BJ (cell line): ENCODE measurements around the gene ANO10. TPM values are rescaled to one million over a fixed set of nuclear protein-coding genes. Genes with fewer than 3 reads are reported as not detected.
"Not testable (repeated sequence)": the region's sequence is repeated elsewhere in the genome, so short reads cannot be mapped to it uniquely, and the experiment has no call there.

Source experiments
- CTCF ChIA-PET: fragments of 350-600 bp; formaldehyde crosslinking; extraction: SDS; loops from one replicate; lab custom pipeline; 2021; ENCODE audit warnings: antibody characterized with exemption, inconsistent platforms; lab: Yijun Ruan, JAX
- POLR2A ChIA-PET: fragments of 300-600 bp; sonication (Branson Sonifier 250); formaldehyde crosslinking; extraction: SDS; loops from one replicate; lab custom pipeline; 2021; ENCODE audit warnings: antibody characterized with exemption; lab: Charles Lee
- DNase-seq: peaks from one replicate; pipeline ENCODE4 v3.0.0-alpha.2; 2011; ENCODE audit warnings: low read depth
- H3K27me3 ChIP-seq: 2 replicates; pipeline ENCODE4 v1.6.0; 2011; ENCODE audit warnings: low read length; ENCODE audit not compliant: control insufficient read depth, insufficient read depth
- H3K36me3 ChIP-seq: 2 replicates; pipeline ENCODE4 v1.5.1; 2011; ENCODE audit warnings: low read length; ENCODE audit not compliant: control insufficient read depth, insufficient read depth
- H3K4me3 ChIP-seq: 2 replicates; pipeline ENCODE4 v1.5.1; 2011; ENCODE audit warnings: low read depth, mild to moderate bottlenecking, control low read depth, low read length
- CTCF ChIP-seq: IDR thresholded peaks from 2 replicates; pipeline ENCODE4 v1.5.1; 2011; ENCODE audit warnings: low read depth, mild to moderate bottlenecking, control low read depth, inconsistent platforms, low read length, moderate library complexity; ENCODE audit not compliant: insufficient read depth
- polyA plus RNA-seq: library from polyadenylated mRNA; depleted of rRNA; stranded (reverse); fragments of >200 nt; gene quantifications from 2 replicates; pipeline ENCODE4 v1.2.3, GENCODE V29; 2011

The ANO10 gene
- polyA plus RNA-seq, 1 experiment: 36.6 TPM

DNA sequence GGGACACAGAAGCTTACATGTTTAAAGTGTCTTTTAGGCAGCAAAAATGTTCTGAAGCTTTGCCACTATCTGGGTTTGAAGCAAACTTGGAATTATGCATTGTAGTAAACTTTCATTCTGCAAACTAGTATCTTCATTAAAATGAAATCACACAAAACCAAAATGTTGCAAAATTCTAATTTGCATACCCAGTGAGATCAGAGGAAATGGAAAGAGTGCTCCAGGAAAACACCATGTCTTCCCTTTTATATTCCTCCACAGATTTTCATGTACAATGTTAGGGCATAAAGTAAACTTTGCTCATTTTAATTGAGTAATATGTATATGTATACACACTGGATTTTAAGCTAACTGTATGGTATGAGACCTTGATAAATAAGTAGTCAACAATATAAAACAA is 23.9 kb downstream of the ANO10 start:
- POLR2A ChIA-PET: no interaction called here
- Histone ChIP-seq H3K27me3 (no peaks in the 10 kb centered on the region), H3K4me3 (no peak overlapping the region), H3K36me3 (no peaks in the 10 kb centered on the region; the same call in 1 of the 2 replicates)
- CTCF ChIA-PET: no interaction called here
- DNase-seq: no peak
- TF ChIP-seq CTCF: no peak

GRCh38 chr3:43596178-43596577 is 25.6 kb downstream of the ANO10 start:
- CTCF ChIA-PET, POLR2A ChIA-PET, H3K36me3 ChIP-seq, H3K27me3 ChIP-seq, DNase-seq, H3K4me3 ChIP-seq: not testable (repeated sequence)

- H3K27me3 ChIP-seq, H3K36me3 ChIP-seq, DNase-seq, CTCF ChIA-PET, POLR2A ChIA-PET, H3K4me3 ChIP-seq: not testable (repeated sequence)
Observed at GRCh38 chr3:43595280-43595679, 26.5 kb downstream of the ANO10 start.

GRCh38 chr3:43593588-43593987 is 28.2 kb downstream of the ANO10 start:
- POLR2A ChIA-PET: not testable (repeated sequence)

DNA sequence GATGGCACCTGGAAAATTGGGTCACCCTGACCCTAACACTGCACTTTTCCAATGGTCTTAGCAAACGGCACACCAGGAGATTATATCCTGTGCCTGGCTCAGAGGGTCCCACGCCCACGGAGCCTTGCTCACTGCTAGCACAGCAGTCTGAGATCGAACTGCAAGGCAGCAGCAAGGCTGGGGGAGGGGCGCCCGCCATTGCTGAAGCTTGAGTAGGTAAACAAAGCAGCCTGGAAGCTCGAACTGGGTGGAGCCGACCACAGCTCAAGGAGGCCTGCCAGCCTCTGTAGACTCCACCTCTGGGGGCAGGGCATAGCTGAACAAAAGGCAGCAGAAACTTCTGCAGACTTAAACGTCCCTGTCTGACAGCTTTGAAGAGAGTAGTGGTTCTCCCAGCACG is 29.9 kb downstream of the ANO10 start:
- H3K36me3 ChIP-seq, POLR2A ChIA-PET, CTCF ChIA-PET, H3K4me3 ChIP-seq, H3K27me3 ChIP-seq, DNase-seq: not testable (repeated sequence)

More at GRCh38 chr3:43593588-43593987, 28.2 kb downstream of the ANO10 start:
- H3K27me3 ChIP-seq, H3K4me3 ChIP-seq, H3K36me3 ChIP-seq, DNase-seq, CTCF ChIA-PET: not testable (repeated sequence)

GRCh38 chr3:43587303-43587702 is 34.5 kb downstream of the ANO10 start:
- ChIA-PET POLR2A (no interaction called here), CTCF (no interaction called here)
- Histone ChIP-seq H3K36me3 (peaks cover 3% of the 10 kb centered on the region; the same call in 1 of the 2 replicates), H3K27me3 (no peaks in the 10 kb centered on the region), H3K4me3 (no peak overlapping the region)
- DNase-seq: no peak
- no peak for TF ChIP-seq CTCF

- ChIA-PET POLR2A (no interaction called here), CTCF (interaction anchor here (1.0 kb wide), 1 partner anchor 21 kb away, joined by 3 read pairs; no protein-coding TSS in a partner anchor)
- Histone ChIP-seq H3K27me3 (no peaks in the 10 kb centered on the region), H3K36me3 (no peaks in the 10 kb centered on the region; the same call in none of the 2 replicates), H3K4me3 (no peak overlapping the region)
- no peak for TF ChIP-seq CTCF
- DNase-seq: no peak
Observed at GRCh38 chr3:43584043-43584826, 37.6 kb downstream of the ANO10 start.
